ENCODE data around the gene C1GALT1C1L.
"Not testable (repeated sequence)": the region's sequence is repeated elsewhere in the genome, so short reads cannot be mapped to it uniquely, and the experiment has no call there.

C1GALT1C1L gene

GRCh38 chr2:43676322-43677050 is at the start of gene C1GALT1C1L:
Gene C1GALT1C1L (minus strand): TSS chr2:43676429. CDS start chr2:43676322, 107 bp downstream.
- DNase-seq (ENCODE audit: low read depth) = peak; percentile 15

DNA sequence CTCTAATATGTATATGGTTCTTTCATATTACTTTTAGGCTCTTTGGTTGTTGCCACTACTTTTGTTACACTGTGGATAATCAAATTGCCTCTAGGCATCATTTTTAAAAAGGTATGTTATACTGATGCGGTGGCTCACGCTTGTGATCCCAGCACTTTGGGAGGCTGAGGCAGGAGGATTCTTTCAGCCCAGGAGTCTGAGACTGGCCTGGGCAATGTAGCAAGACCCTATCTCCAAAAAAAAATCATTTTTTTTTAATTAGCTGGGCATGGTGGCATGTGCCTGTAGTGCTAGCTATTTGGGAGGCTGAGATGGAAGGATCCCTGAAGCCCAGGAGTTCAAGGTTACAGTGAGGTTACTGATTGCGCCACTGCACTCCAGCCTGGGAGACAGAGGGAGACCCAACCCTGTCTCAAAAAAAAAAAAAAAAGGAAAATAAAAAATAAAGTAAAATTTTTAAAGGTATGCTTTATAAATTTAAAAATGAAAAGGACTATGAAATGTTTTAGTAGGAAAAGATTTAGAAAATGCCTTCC is 49.5 kb upstream of the C1GALT1C1L start:
- DNase-seq (ENCODE audit: low read depth) = no peak

GRCh38 chr2:43724728-43725526 is 48.7 kb upstream of the C1GALT1C1L start:
- no peak for DNase-seq (ENCODE audit: low read depth)

GRCh38 chr2:43718530-43719124 is 42.4 kb upstream of the C1GALT1C1L start:
- no peak for DNase-seq (ENCODE audit: low read depth)

- DNase-seq (ENCODE audit: low read depth) = no peak
These were observed 41.1 kb upstream of the C1GALT1C1L start for GRCh38 chr2:43717322-43717721.

DNA sequence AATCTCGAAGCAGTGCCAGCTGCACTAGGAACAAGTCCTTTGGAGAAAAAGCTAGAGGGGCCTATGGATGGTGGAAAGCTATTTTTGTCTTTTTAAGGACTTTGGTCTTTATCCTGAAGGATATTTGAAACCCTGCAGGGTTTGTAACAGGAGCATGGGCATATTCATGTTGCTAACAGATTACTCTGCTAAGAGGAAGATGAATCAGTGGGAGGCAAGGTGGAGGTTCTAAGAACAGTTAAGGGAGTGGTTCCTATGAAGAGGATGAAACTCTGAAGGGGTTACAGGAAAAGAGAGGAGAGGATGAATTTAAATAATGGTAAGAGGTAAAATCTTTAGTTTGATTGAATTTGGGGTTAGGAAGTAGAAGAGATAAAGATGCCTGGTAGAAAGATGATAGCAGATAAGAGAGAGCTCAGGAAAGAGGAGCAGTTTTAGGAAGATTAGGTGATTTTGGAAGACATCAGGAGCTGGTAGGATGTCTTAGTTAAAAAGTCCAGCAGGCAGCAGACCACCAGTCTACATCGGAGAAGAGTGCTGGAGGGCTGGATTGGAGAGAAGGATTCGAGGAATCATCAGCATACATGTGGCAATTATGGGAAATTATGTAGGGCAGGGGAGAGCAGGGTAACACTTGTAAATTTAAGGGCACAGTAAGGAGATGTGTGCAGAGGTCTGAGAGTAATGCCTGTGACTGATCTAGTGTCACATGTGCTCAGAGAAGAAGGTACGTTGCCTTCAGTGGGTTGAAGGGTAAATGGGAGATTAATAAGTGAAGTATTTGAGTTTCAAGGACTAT is 39.3 kb upstream of the C1GALT1C1L start:
- DNase-seq (ENCODE audit: low read depth) = no peak

- no peak for DNase-seq (ENCODE audit: low read depth)
These were observed 37.9 kb upstream of the C1GALT1C1L start for GRCh38 chr2:43714164-43714563.

DNA sequence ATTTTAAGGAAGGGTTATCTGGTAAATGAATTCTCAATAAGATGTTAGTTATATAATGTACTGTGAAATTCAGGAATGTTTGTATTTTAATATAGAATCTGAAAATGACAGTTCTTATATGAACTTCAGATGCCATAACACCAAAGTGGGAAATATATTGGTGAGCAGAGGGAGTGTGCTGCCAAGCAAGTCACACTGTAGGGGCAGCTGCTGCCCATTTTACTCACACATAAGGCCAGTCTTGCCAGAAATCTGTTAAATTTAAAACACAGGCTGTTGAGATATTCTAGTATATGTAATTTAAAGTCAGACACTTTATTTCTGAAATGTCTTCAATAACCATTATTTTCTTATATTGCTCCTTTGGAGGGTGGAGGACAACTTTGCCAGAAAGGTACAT is 34.6 kb upstream of the C1GALT1C1L start:
- DNase-seq (ENCODE audit: low read depth) = no peak

DNA sequence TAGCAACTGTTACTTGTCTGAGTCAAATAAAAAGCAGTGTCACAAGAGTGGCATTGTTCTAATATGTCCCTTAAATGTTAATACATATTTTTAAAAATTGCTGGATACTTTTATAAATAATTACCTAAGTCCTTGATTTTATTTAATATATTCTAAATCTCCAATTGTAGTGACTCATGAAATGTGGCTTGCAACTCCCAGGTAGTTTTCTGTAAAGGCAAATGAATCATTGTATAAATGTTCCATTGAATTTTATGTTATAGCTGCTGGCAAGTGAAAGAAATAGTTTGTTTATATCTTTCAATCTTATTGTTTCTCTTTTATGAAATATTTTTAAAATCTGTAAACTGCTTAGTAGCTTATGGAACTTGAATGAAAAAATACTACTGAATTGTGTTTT is 32.7 kb upstream of the C1GALT1C1L start:
- no peak for DNase-seq (ENCODE audit: low read depth)

DNA sequence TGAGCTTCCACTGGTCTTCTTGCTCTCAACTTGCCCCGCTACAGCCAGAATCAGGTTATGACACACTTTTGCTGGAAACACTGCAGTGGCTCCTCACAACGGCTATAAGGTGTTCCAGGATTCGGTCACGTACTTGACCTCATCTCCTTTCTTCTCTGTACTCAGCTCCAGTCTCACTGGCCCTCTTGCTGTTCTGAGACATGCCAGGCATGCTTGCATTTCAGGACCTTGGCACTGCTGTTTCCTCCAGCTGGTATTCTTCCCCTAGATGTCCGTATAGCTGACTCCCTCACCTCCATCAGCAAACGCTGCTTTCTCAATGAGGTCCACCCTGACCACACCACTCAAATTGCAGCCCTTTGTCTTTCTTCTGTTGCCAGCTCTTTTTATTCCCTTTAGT is 31.9 kb upstream of the C1GALT1C1L start:
- no peak for DNase-seq (ENCODE audit: low read depth)

DNA sequence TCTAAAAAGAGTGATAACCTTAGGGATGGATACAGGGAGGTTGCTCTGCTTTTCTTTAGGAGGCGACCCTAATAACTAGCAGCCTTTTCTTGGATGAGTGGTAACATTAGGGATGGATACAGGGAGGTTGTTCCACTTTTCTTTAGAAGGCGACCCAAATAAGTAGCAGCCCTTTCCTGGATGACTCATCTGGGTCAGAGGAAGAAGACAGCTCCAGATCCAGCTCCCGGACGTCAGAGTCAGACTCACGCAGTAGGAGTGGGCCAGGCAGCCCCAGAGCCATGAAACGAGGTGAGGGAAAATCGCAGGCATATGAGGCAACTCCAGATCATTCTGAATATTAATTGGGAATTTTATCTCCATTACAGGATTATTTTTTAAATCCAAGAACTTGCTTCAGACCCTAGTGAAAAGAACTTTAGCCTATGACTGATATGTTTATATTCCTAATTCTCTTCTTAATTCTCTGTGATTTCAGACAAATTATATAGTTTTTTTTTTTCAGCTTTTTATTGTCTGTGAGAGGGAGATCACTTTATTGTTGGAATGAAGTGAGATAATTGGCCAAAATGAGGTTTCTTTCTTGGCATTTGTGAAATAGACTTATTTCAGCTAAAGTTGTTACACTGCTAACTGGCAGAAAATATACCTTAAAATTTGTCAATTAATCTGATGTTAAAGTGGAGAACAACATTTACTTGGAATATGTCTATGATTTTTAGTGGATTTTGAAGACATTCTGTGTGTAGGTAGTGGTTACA is 31.2 kb upstream of the C1GALT1C1L start:
- DNase-seq (ENCODE audit: low read depth) = no peak

- no peak for DNase-seq (ENCODE audit: low read depth)
These were observed 24.9 kb upstream of the C1GALT1C1L start for GRCh38 chr2:43701111-43701510.

DNA sequence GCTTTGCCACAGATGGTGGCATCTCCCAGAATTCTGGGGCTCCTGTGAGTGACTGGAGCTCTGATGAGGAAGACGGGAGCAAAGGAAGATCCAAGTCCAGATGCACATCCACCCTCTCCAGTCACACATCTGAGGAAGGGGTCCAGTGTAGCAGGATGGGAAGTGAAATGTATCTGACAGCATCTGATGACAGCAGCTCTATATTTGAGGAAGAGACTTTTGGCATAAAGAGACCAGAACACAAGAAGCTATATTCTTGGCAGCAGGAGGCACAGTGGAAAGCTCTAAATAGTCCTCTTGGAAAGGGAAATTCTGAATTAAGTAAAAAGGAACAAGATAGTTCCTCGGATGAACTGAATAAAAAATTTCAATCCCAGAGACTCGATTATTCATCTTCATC is 23.5 kb upstream of the C1GALT1C1L start:
- DNase-seq (ENCODE audit: low read depth) = no peak

GRCh38 chr2:43698140-43698539 is 21.9 kb upstream of the C1GALT1C1L start:
- not testable (repeated sequence) for DNase-seq (ENCODE audit: low read depth)

DNA sequence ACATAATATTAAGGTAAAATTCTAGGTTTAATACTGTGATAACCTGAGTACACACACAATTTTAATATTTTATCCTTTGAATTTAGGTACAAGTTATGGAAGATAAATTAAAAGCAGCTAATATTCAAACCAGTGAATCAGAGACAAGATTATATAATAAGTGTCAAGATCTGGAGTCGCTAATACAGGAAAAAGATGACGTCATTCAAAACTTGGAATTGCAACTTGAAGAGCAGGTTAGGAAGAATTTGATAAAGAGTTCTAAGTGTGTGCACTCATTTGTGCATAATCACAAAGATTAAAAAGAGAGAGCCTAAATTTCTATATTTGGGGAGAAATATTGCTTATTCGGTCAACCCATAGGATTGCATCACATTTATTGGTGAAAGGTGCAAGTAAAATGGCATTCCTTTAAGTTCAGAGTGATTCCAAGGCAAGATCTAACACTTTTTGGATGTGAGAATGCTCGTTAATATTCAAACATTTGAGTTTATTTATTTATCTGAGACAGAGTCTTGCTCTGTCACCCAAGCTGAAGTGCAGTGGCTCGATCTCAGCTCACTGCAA is 16.3 kb upstream of the C1GALT1C1L start:
- DNase-seq (ENCODE audit: low read depth) = no peak

DNA sequence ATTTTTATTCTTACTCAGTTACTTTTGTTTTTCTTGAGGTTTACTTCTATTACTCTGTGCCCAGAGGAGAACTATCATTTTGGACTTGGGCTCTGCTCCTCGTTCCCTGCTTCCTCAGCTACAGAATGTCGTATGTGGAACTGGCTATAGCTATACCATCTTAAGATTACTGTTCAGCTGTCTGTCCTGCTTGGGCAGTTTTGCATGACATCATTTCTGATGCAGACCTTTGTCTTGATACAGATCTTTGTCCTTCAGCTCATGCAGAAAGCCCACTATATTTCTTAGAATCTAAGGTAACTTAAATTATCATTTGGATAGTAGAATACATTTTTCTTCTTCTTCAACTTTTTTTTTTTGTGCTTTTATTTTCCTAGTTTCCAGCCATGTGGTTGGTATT is 13.8 kb upstream of the C1GALT1C1L start:
- DNase-seq (ENCODE audit: low read depth) = no peak

- DNase-seq (ENCODE audit: low read depth) = no peak
These were observed 9.1 kb upstream of the C1GALT1C1L start for GRCh38 chr2:43685357-43685756.

GRCh38 chr2:43677783-43678182 is 1.6 kb upstream of the C1GALT1C1L start:
- DNase-seq (ENCODE audit: low read depth) = not testable (repeated sequence)

DNA sequence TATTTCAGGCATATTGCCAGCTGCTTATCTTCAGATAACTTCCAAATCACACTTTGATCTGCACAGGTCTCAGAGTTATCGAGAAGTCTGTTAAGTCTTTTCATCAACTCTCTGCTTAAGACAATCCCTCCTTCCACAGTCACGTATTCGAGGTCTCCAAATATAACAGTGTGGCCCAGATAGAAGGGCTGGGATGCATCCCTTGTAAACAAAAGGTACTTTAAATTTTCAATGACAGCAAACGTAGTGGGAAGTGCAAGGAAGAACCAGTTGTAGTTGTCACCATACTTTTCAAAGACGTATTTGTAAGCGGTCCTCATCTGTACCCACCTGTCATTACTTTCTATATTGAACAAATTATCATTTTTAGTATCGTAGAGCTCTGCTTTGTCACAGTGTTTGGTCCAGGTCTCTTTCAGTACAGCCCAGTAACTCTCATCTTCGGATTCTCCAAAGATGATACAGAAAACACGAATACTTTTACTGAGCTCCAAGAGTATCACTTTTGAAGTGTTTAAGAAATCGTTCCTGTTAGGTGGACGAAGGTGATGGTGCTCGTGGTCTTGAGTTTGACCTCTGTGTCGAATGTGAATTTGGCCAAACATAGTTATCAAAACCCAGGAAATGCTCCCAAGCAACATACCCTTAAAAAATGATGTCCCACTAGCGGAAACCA is 445 bp downstream of the C1GALT1C1L start:
- no peak for DNase-seq (ENCODE audit: low read depth)

GRCh38 chr2:43657241-43657640 is 19.0 kb downstream of the C1GALT1C1L start:
- DNase-seq (ENCODE audit: low read depth) = no peak

Measured in stimulated activated CD8-positive, alpha-beta memory T cell treated with anti-CD3 and anti-CD28 coated beads, Interleukin-7, amount 100 ng/mL, for 24 hours (primary cell).